ENCODE data around the gene DDX24. TPM values are rescaled to one million over a fixed set of nuclear protein-coding genes. Genes with fewer than 3 reads are reported as not detected.

DDX24 gene
- total RNA-seq, 2 donors from 2014 or later: 136 to 393 TPM

GRCh38 chr14:94014382-94014781 lies 66.6 kb downstream of the DDX24 start:
- DNase-seq (ENCODE audit: low spot score): no peak
- intact Hi-C loops (cut with DNase I): no loop called here
- 39% methylated on average over 6 of the region's 6 CpGs for WGBS
- Histone ChIP-seq H3K27ac (no peak overlapping the region), H3K4me3 (no peak overlapping the region), H3K27me3 (replicated peaks; ENCODE audit: insufficient read depth) (no peaks in the 10 kb centered on the region), H3K36me3 (no peaks in the 10 kb centered on the region), H3K9me3 (no peaks in the 10 kb centered on the region), H3K4me1 (replicated peaks) (no peaks in the 10 kb centered on the region)
- no peak for TF ChIP-seq POLR2A (IDR thresholded peaks at IDR 0.05)
- TF ChIP-seq, protein P1, sequence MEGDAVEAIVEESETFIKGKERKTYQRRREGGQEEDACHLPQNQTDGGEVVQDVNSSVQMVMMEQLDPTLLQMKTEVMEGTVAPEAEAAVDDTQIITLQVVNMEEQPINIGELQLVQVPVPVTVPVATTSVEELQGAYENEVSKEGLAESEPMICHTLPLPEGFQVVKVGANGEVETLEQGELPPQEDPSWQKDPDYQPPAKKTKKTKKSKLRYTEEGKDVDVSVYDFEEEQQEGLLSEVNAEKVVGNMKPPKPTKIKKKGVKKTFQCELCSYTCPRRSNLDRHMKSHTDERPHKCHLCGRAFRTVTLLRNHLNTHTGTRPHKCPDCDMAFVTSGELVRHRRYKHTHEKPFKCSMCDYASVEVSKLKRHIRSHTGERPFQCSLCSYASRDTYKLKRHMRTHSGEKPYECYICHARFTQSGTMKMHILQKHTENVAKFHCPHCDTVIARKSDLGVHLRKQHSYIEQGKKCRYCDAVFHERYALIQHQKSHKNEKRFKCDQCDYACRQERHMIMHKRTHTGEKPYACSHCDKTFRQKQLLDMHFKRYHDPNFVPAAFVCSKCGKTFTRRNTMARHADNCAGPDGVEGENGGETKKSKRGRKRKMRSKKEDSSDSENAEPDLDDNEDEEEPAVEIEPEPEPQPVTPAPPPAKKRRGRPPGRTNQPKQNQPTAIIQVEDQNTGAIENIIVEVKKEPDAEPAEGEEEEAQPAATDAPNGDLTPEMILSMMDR (IDR thresholded peaks at IDR 0.05): no peak
- no peak for TF ChIP-seq POLR2AphosphoS5 (IDR thresholded peaks at IDR 0.05)

DNA sequence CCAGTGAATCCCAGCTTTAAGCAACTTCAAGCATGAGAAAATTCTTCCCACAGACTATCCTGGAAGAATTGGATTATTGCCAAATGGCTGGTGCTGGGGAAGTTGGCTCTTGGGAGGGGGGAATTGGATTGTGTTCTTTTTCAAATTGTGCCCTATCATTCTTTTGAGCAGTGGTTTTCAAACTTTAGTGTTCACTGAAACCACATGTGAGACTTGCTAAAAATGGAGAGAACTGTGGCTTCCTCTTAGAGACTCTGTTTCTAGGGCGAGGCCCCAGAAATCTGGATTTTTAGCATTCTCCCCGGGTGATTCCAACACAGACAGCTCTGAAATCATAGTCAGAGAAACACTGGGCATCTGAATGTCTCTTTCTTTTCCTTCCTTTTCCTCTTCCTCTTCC lies 69.2 kb downstream of the DDX24 start:
- Histone ChIP-seq H3K36me3 (no peaks in the 10 kb centered on the region), H3K27ac (no peak overlapping the region), H3K9me3 (no peaks in the 10 kb centered on the region), H3K4me1 (replicated peaks) (no peaks in the 10 kb centered on the region), H3K27me3 (replicated peaks; ENCODE audit: insufficient read depth) (no peaks in the 10 kb centered on the region), H3K4me3 (no peak overlapping the region)
- no peak for DNase-seq (ENCODE audit: low spot score)
- WGBS: 64% methylated on average over 2 of the region's 2 CpGs
- no peak for TF ChIP-seq POLR2AphosphoS5 (IDR thresholded peaks at IDR 0.05)
- TF ChIP-seq, protein P1 (IDR thresholded peaks at IDR 0.05): no peak
- no peak for TF ChIP-seq POLR2A (IDR thresholded peaks at IDR 0.05)
- intact Hi-C loops (cut with DNase I): no loop called here

- no peak for TF ChIP-seq POLR2A (IDR thresholded peaks at IDR 0.05)
- no peak for TF ChIP-seq POLR2AphosphoS5 (IDR thresholded peaks at IDR 0.05)
- TF ChIP-seq, protein P1 (IDR thresholded peaks at IDR 0.05): no peak
- H3K27ac ChIP-seq: no peak overlapping the region
- DNase-seq (ENCODE audit: low spot score): no peak
- H3K36me3 ChIP-seq: no peaks in the 10 kb centered on the region
- no peaks in the 10 kb centered on the region for H3K27me3 ChIP-seq (replicated peaks; ENCODE audit: insufficient read depth)
- WGBS: 92% methylated on average over 6 of the region's 6 CpGs
- no peaks in the 10 kb centered on the region for H3K4me1 ChIP-seq (replicated peaks)
- no peaks in the 10 kb centered on the region for H3K9me3 ChIP-seq
- no peak overlapping the region for H3K4me3 ChIP-seq
- intact Hi-C loops (cut with DNase I): no loop called here
Observed at GRCh38 chr14:94010625-94011024, 70.4 kb downstream of the DDX24 start.

GRCh38 chr14:94009767-94010166 lies 71.2 kb downstream of the DDX24 start:
- Histone ChIP-seq H3K4me1 (replicated peaks) (no peaks in the 10 kb centered on the region), H3K36me3 (no peaks in the 10 kb centered on the region), H3K9me3 (no peaks in the 10 kb centered on the region), H3K4me3 (no peak overlapping the region), H3K27ac (no peak overlapping the region), H3K27me3 (replicated peaks; ENCODE audit: insufficient read depth) (no peaks in the 10 kb centered on the region)
- DNase-seq (ENCODE audit: low spot score): no peak
- intact Hi-C loops (cut with DNase I): loop anchor here (10.0 kb wide), 1 partner anchor 225 kb away; the partner anchor contains the start of gene PRIMA1
- no peak for TF ChIP-seq POLR2AphosphoS5 (IDR thresholded peaks at IDR 0.05)
- TF ChIP-seq, protein P1 (IDR thresholded peaks at IDR 0.05): no peak
- no peak for TF ChIP-seq POLR2A (IDR thresholded peaks at IDR 0.05)
- 14% methylated on average over 4 of the region's 4 CpGs for WGBS

DNA sequence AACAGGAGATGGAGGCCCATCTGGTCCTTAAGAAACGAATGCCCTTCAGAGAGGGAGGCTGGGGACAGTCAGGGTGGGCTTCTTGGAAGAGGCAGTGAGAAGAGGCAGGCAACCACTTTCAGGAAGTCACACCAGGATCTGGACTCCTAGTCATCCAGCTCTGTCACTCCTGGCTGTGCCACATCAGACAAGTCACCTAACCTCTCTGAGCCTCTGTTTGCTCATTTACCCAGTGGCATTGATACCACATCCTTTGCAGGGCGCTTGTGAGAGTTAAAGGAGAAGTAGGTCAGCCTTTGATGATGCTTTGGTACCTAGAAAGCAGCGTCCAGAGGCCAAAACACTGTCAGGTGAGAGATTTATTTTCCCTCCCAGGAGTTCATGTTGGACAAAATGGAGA lies 72.8 kb downstream of the DDX24 start:
- Histone ChIP-seq H3K36me3 (no peaks in the 10 kb centered on the region), H3K4me1 (replicated peaks) (no peaks in the 10 kb centered on the region), H3K4me3 (no peak overlapping the region), H3K27me3 (replicated peaks; ENCODE audit: insufficient read depth) (no peaks in the 10 kb centered on the region), H3K27ac (no peak overlapping the region), H3K9me3 (no peaks in the 10 kb centered on the region)
- intact Hi-C loops (cut with DNase I): loop anchor here (10.0 kb wide), 1 partner anchor 223 kb away; the partner anchor contains the start of gene PRIMA1
- 83% methylated on average over 3 of the region's 3 CpGs for WGBS
- no peak for TF ChIP-seq POLR2AphosphoS5 (IDR thresholded peaks at IDR 0.05)
- no peak for TF ChIP-seq POLR2A (IDR thresholded peaks at IDR 0.05)
- TF ChIP-seq, protein P1 (IDR thresholded peaks at IDR 0.05): no peak
- DNase-seq (ENCODE audit: low spot score): no peak

Measured in prostate gland (tissue), 2 donors.